DLD1 (cell line): Measurements from ENCODE around the gene HTR1B.

Experiments used
- in situ Hi-C: cut with HindIII; loops from 2 replicates; pipeline ENCODE4 v1.10.0; 2017; ENCODE audit warnings: low sequenced_read_pairs

Gene HTR1B

GRCh38 chr6:77456531-77457248 is 6.6 kb downstream of the HTR1B start:
- in situ Hi-C loops: no loop called here

GRCh38 chr6:77455271-77455670 is 8.0 kb downstream of the HTR1B start:
- in situ Hi-C loops: no loop called here

- in situ Hi-C loops: no loop called here
Measured at GRCh38 chr6:77454386-77454785, 8.9 kb downstream of the HTR1B start.

- in situ Hi-C loops: no loop called here
Measured at GRCh38 chr6:77451466-77451865, 11.8 kb downstream of the HTR1B start.

- in situ Hi-C loops: no loop called here
Measured at GRCh38 chr6:77450924-77451323, 12.4 kb downstream of the HTR1B start.

- in situ Hi-C loops: no loop called here
Measured at GRCh38 chr6:77448546-77448945, 14.7 kb downstream of the HTR1B start.

GRCh38 chr6:77447254-77447653 is 16.0 kb downstream of the HTR1B start:
- in situ Hi-C loops: no loop called here

- in situ Hi-C loops: no loop called here
Measured at GRCh38 chr6:77446249-77446648, 17.0 kb downstream of the HTR1B start.

GRCh38 chr6:77445214-77445613 is 18.1 kb downstream of the HTR1B start:
- in situ Hi-C loops: no loop called here

- in situ Hi-C loops: no loop called here
Measured at GRCh38 chr6:77440206-77440976, 22.9 kb downstream of the HTR1B start.

GRCh38 chr6:77433888-77434287 is 29.4 kb downstream of the HTR1B start:
- in situ Hi-C loops: no loop called here

- in situ Hi-C loops: no loop called here
Measured at GRCh38 chr6:77430504-77430903, 32.8 kb downstream of the HTR1B start.

GRCh38 chr6:77425671-77426070 is 37.6 kb downstream of the HTR1B start:
- in situ Hi-C loops: no loop called here

GRCh38 chr6:77425216-77425615 is 38.1 kb downstream of the HTR1B start:
- in situ Hi-C loops: no loop called here

GRCh38 chr6:77424761-77425160 is 38.5 kb downstream of the HTR1B start:
- in situ Hi-C loops: no loop called here

- in situ Hi-C loops: no loop called here
Measured at GRCh38 chr6:77416839-77417238, 46.5 kb downstream of the HTR1B start.

- in situ Hi-C loops: no loop called here
Measured at GRCh38 chr6:77415706-77416105, 47.6 kb downstream of the HTR1B start.
